SK-N-SH (cell line): ENCODE data around the gene CATSPER3. TPM values are rescaled to one million over a fixed set of nuclear protein-coding genes. Genes with fewer than 3 reads are reported as not detected.
A peak's percentile ranks its signal among the peaks of the same experiment; 100 is the strongest.

Experiments used
- CTCF ChIA-PET: fragments of 300-600, 350-600 bp; formaldehyde crosslinking; extraction: SDS; loops from one replicate; lab custom pipeline; 2021; lab: Yijun Ruan, JAX
- POLR2A ChIA-PET: fragments of 350-600 bp; sonication (Branson Sonifier 250); formaldehyde crosslinking; extraction: SDS; loops from one replicate; lab custom pipeline; 2020; ENCODE audit warnings: antibody characterized with exemption, inconsistent platforms; lab: Yijun Ruan, JAX
- DNase-seq: peaks from one replicate; pipeline ENCODE4 v3.0.0; 2012
- H2AFZ ChIP-seq: fragments of 200-600 bp; sonication (generic); 2 replicates; pipeline ENCODE4 v1.8.1; 2016; ENCODE audit warnings: antibody characterized with exemption, mild to moderate bottlenecking, low read depth
- H3F3A ChIP-seq: fragments of 200-600 bp; sonication (generic); replicated peaks from 2 replicates; pipeline ENCODE3; 2016; ENCODE audit warnings: antibody characterized with exemption, mild to moderate bottlenecking; ENCODE audit not compliant: insufficient read depth
- H3K27ac ChIP-seq, 2 experiments: fragments of 200-500 bp in 1 of 2; fragments of 200-600 bp in 1 of 2; sonication (Bioruptor generic) in 1 of 2; sonication (generic), shearing (Covaris generic) in 1 of 2; 2 replicates each; pipeline versions ENCODE4 v1.5.1 to v1.6.1; 2014 to 2016; ENCODE audit warnings: low read depth in 2 of 2, inconsistent platforms in 1 of 2, low read length in 1 of 2, mild to moderate bottlenecking in 1 of 2, mixed read lengths in 1 of 2
- H3K27me3 ChIP-seq: fragments of 200-600 bp; sonication (generic), shearing (Covaris generic); 2 replicates; pipeline ENCODE4 v1.6.1; 2016; ENCODE audit warnings: mixed run types; ENCODE audit not compliant: insufficient read depth
- H3K36me3 ChIP-seq, 2 experiments: fragments of 200-500 bp in 1 of 2; fragments of 200-600 bp in 1 of 2; sonication (Bioruptor generic) in 1 of 2; sonication (generic) in 1 of 2; replicated peaks in 1 of 2; 2 replicates each; pipeline versions ENCODE3 to v1.5.1; 2014 to 2016; ENCODE audit warnings: low read length in 1 of 2, mild to moderate bottlenecking in 1 of 2; ENCODE audit not compliant: insufficient read depth in 2 of 2, control insufficient read depth in 1 of 2
- H3K4me1 ChIP-seq, 2 experiments: fragments of 200-500 bp in 1 of 2; fragments of 200-600 bp in 1 of 2; sonication (Bioruptor generic) in 1 of 2; sonication (generic), shearing (Covaris generic) in 1 of 2; 2 replicates each; pipeline versions ENCODE4 v1.5.1 to v1.6.1; 2014 to 2016; ENCODE audit warnings: low read depth in 1 of 2, low read length in 1 of 2, mixed run types in 1 of 2; ENCODE audit not compliant: insufficient read depth in 2 of 2, control insufficient read depth in 1 of 2
- H3K4me2 ChIP-seq: fragments of 200-600 bp; sonication (generic), shearing (Covaris generic); 2 replicates; pipeline ENCODE4 v1.6.1; 2017; ENCODE audit warnings: mixed run types
- H3K4me3 ChIP-seq, 2 experiments: fragments of 200-500 bp in 1 of 2; fragments of 200-600 bp in 1 of 2; sonication (Bioruptor generic) in 1 of 2; sonication (generic), shearing (Covaris generic) in 1 of 2; 2 replicates each; pipeline versions ENCODE4 v1.5.1 to v1.8.1; 2014 to 2016; ENCODE audit warnings: low read depth in 2 of 2, inconsistent platforms in 1 of 2, low read length in 1 of 2, mild to moderate bottlenecking in 1 of 2, mixed read lengths in 1 of 2, moderate library complexity in 1 of 2
- H3K79me2 ChIP-seq: fragments of 200-600 bp; sonication (generic); 2 replicates; pipeline ENCODE4 v1.8.1; 2017; ENCODE audit warnings: mild to moderate bottlenecking; ENCODE audit not compliant: insufficient read depth
- H3K9ac ChIP-seq: fragments of 200-600 bp; sonication (generic); 2 replicates; pipeline ENCODE4 v1.6.1; 2017; ENCODE audit warnings: mixed run types
- H3K9me2 ChIP-seq: fragments of 200-600 bp; sonication (generic); 2 replicates; pipeline ENCODE4 v1.6.1; 2017; ENCODE audit warnings: mixed run types
- H3K9me3 ChIP-seq: fragments of 200-600 bp; sonication (generic); 2 replicates; pipeline ENCODE4 v1.6.1; 2017; ENCODE audit warnings: mixed run types, mild to moderate bottlenecking, moderate library complexity
- H4K20me1 ChIP-seq: fragments of 200-600 bp; sonication (generic); 2 replicates; pipeline ENCODE4 v1.6.1; 2017; ENCODE audit warnings: mild to moderate bottlenecking, mixed run types; ENCODE audit not compliant: insufficient read depth
- EZH2phosphoT487 ChIP-seq: fragments of 200-600 bp; sonication (generic); IDR thresholded peaks from 2 replicates; pipeline ENCODE4 v1.6.1; 2017; ENCODE audit warnings: low read depth, mixed run types, mild to moderate bottlenecking, antibody characterized with exemption, moderate library complexity, borderline replicate concordance
- JUND ChIP-seq: IDR thresholded peaks from 2 replicates; pipeline ENCODE4 v1.4.0; 2012
- RAD21 ChIP-seq: IDR thresholded peaks from 2 replicates; pipeline ENCODE4 v1.6.1; 2012; ENCODE audit warnings: mild to moderate bottlenecking, low read length
- TAF1 ChIP-seq: IDR thresholded peaks from 2 replicates; pipeline ENCODE4 v1.6.1; 2012; ENCODE audit warnings: low read depth, mild to moderate bottlenecking, low read length, moderate library complexity, borderline replicate concordance
- TCF12 ChIP-seq: IDR thresholded peaks from 2 replicates; pipeline ENCODE4 v1.4.0; 2012
- WGBS: methylation state at CpG from one replicate; pipeline ENCODE4 v1.1.6; 2017; ENCODE audit warnings: low lambda C conversion rate; 5-methylcytosine and 5-hydroxymethylcytosine counted together
- polyA plus RNA-seq, 3 experiments: library from polyadenylated mRNA; depleted of rRNA; stranded (reverse); fragments of >200 nt; gene quantifications; 2 replicates each; pipeline ENCODE4 v1.2.3, GENCODE V29; 2012

Gene CATSPER3
- polyA plus RNA-seq, 1 of the 3 experiments (the other 2 are of a cell fraction): 0.26 TPM

- H3K4me1 ChIP-seq: peaks cover 0 to 11% of the 10 kb centered on the region in 2 experiments; a peak in 1 of 4 replicates
- no peak for DNase-seq
- ChIA-PET POLR2A (no interaction called here), CTCF (no interaction called here)
- peaks cover 6% of the 10 kb centered on the region; the same call in 1 of the 2 replicates for H4K20me1 ChIP-seq
- H3K4me2 ChIP-seq: peak overlapping the region; percentile 59
- 16% methylated on average over 13 of the region's 13 CpGs for WGBS
- TF ChIP-seq EZH2phosphoT487 (peak; percentile 44; the same call in 1 of the 2 replicates), TAF1 (no peak)
- H3K27ac ChIP-seq: no peak overlapping the region
- H3F3A ChIP-seq: no peaks in the 10 kb centered on the region
- H3K9me3 ChIP-seq: no peaks in the 10 kb centered on the region
- H3K9ac ChIP-seq: no peak overlapping the region
- H2AFZ ChIP-seq: no peak overlapping the region
- H3K36me3 ChIP-seq: no peaks in the 10 kb centered on the region
- peaks cover 84% of the 10 kb centered on the region for H3K27me3 ChIP-seq
- no peaks in the 10 kb centered on the region for H3K79me2 ChIP-seq
- no peak overlapping the region for H3K4me3 ChIP-seq
- no peaks in the 10 kb centered on the region for H3K9me2 ChIP-seq
Observed at GRCh38 chr5:135030123-135030955, 62.6 kb downstream of the CATSPER3 start.

- no peaks in the 10 kb centered on the region for H3K9me2 ChIP-seq
- H3K27ac ChIP-seq: no peak overlapping the region
- 0 out of 2 replicates have a peak, but pooled peaks have one; percentile 21 for TF ChIP-seq EZH2phosphoT487
- TF ChIP-seq JUND: no peak
- H3K4me2 ChIP-seq: peak overlapping the region; percentile 59
- no peaks in the 10 kb centered on the region for H3F3A ChIP-seq
- CTCF ChIA-PET: interaction anchor here (0.6 to 1.2 kb wide), 4 partner anchors 17 to 193 kb away, joined by 3 to 7 read pairs (median 3); no protein-coding TSS in a partner anchor
- no peaks in the 10 kb centered on the region for H3K36me3 ChIP-seq
- no peaks in the 10 kb centered on the region for H3K9me3 ChIP-seq
- POLR2A ChIA-PET: no interaction called here
- H3K9ac ChIP-seq: no peak overlapping the region
- peaks cover 0 to 11% of the 10 kb centered on the region in 2 experiments; a peak in 1 of 4 replicates for H3K4me1 ChIP-seq
- no peak overlapping the region for H2AFZ ChIP-seq
- H3K27me3 ChIP-seq: peaks cover 88% of the 10 kb centered on the region
- no peaks in the 10 kb centered on the region for H3K79me2 ChIP-seq
- peaks cover 6% of the 10 kb centered on the region; the same call in 1 of the 2 replicates for H4K20me1 ChIP-seq
- H3K4me3 ChIP-seq: no peak overlapping the region
- peak; percentile 56 for DNase-seq
- 42% methylated on average over 34 of the region's 57 CpGs for WGBS
Observed at GRCh38 chr5:135030956-135031812, 63.5 kb downstream of the CATSPER3 start.

- TF ChIP-seq TCF12: peak; percentile 18; the same call in 1 of the 2 replicates
- no peak for TF ChIP-seq RAD21
- WGBS: 42% methylated on average over 15 of the region's 15 CpGs
- H3K27ac ChIP-seq: no peak overlapping the region
- no peaks in the 10 kb centered on the region for H3K79me2 ChIP-seq
- H4K20me1 ChIP-seq: peaks cover 6% of the 10 kb centered on the region; the same call in 1 of the 2 replicates
- no peaks in the 10 kb centered on the region for H3K36me3 ChIP-seq
- H3K4me3 ChIP-seq: no peak overlapping the region
- ChIA-PET CTCF (interaction anchor here (0.6 to 1.7 kb wide), 5 partner anchors 16 to 193 kb away, joined by 3 to 7 read pairs (median 3); no protein-coding TSS in a partner anchor), POLR2A (no interaction called here)
- DNase-seq: no peak
- H3K9ac ChIP-seq: no peak overlapping the region
- peaks cover 0 to 11% of the 10 kb centered on the region in 2 experiments; a peak in 1 of 4 replicates for H3K4me1 ChIP-seq
- H3K9me2 ChIP-seq: no peaks in the 10 kb centered on the region
- no peaks in the 10 kb centered on the region for H3F3A ChIP-seq
- H3K27me3 ChIP-seq: peaks cover 88% of the 10 kb centered on the region
- H3K9me3 ChIP-seq: no peaks in the 10 kb centered on the region
- 0 out of 2 replicates have a peak overlapping the region, but pooled peaks have one; percentile 64 for H3K4me2 ChIP-seq
- H2AFZ ChIP-seq: no peak overlapping the region
Observed at GRCh38 chr5:135031813-135032694, 64.3 kb downstream of the CATSPER3 start.
